Measurements from ENCODE around the gene TRMT10B.

- TF ChIP-seq CTCF (IDR thresholded peaks at IDR 0.05; ENCODE audit: low read depth, low read length, poor library complexity, severe bottlenecking) (no peak), EZH2phosphoT487 (IDR thresholded peaks at IDR 0.05; ENCODE audit: borderline replicate concordance, low read length) (no peak)
These were observed 2.4 kb upstream of the TRMT10B start for GRCh38 chr9:37751186-37751585.
